HG03280 (cell line): ENCODE measurements around the gene GYPA.
A peak's percentile ranks its signal among the peaks of the same experiment; 100 is the strongest.
"Not testable (repeated sequence)": the region's sequence is repeated elsewhere in the genome, so short reads cannot be mapped to it uniquely, and the experiment has no call there.

ENCODE experiments used
- ATAC-seq: cut with Tn5 transposase; IDR thresholded peaks from one replicate; pipeline ENCODE4 v1.9.1; 2021; ENCODE audit warnings: mild to moderate bottlenecking, moderate library complexity; ENCODE audit not compliant: unreplicated experiment

GYPA gene

GRCh38 chr4:144140594-144141295 is at the start of gene GYPA:
Gene GYPA (minus strand): TSS chr4:144140718. CDS start chr4:144140635, 83 bp downstream.
- not testable (repeated sequence) for ATAC-seq

- no peak for ATAC-seq
Observed at GRCh38 chr4:144190009-144190408, 49.5 kb upstream of the GYPA start.

- ATAC-seq = no peak
Observed at GRCh38 chr4:144189121-144189520, 48.6 kb upstream of the GYPA start.

- no peak for ATAC-seq
Observed at GRCh38 chr4:144185086-144185485, 44.6 kb upstream of the GYPA start.

GRCh38 chr4:144183165-144183564 is 42.6 kb upstream of the GYPA start:
- ATAC-seq = no peak

GRCh38 chr4:144181391-144181790 is 40.9 kb upstream of the GYPA start:
- ATAC-seq = no peak

GRCh38 chr4:144179152-144179739 is 38.7 kb upstream of the GYPA start:
- no peak for ATAC-seq

GRCh38 chr4:144178414-144178813 is 37.9 kb upstream of the GYPA start:
- no peak for ATAC-seq

- ATAC-seq = no peak
Observed at GRCh38 chr4:144176476-144176875, 36.0 kb upstream of the GYPA start.

- peak; percentile 78 for ATAC-seq
Observed at GRCh38 chr4:144174401-144175067, 34.0 kb upstream of the GYPA start.

- no peak for ATAC-seq
Observed at GRCh38 chr4:144171697-144172096, 31.2 kb upstream of the GYPA start.

- no peak for ATAC-seq
Observed at GRCh38 chr4:144169211-144169610, 28.7 kb upstream of the GYPA start.

GRCh38 chr4:144154044-144154443 is 13.5 kb upstream of the GYPA start:
- ATAC-seq = no peak

GRCh38 chr4:144142690-144143326 is 2.3 kb upstream of the GYPA start:
- ATAC-seq = peak; percentile 73

GRCh38 chr4:144141493-144141892 is 975 bp upstream of the GYPA start:
- no peak for ATAC-seq

- ATAC-seq = not testable (repeated sequence)
Observed at GRCh38 chr4:144139991-144140390, 527 bp downstream of the GYPA start.

- ATAC-seq = not testable (repeated sequence)
Observed at GRCh38 chr4:144139547-144139946, 971 bp downstream of the GYPA start.

- not testable (repeated sequence) for ATAC-seq
Observed at GRCh38 chr4:144138239-144138638, 2.3 kb downstream of the GYPA start.

- ATAC-seq = not testable (repeated sequence)
Observed at GRCh38 chr4:144137137-144137931, 3.2 kb downstream of the GYPA start.

GRCh38 chr4:144136189-144136588 is 4.3 kb downstream of the GYPA start:
- not testable (repeated sequence) for ATAC-seq

GRCh38 chr4:144130167-144130566 is 10.4 kb downstream of the GYPA start:
- not testable (repeated sequence) for ATAC-seq
